ENCODE data around the gene TSEN54. TPM values are rescaled to one million over a fixed set of nuclear protein-coding genes. Genes with fewer than 3 reads are reported as not detected.

TSEN54 gene
- polyA plus RNA-seq, 1 donor (not counting 4 experiments of a cell fraction or from before 2014, with no cell fraction given) = 24.1 TPM

DNA sequence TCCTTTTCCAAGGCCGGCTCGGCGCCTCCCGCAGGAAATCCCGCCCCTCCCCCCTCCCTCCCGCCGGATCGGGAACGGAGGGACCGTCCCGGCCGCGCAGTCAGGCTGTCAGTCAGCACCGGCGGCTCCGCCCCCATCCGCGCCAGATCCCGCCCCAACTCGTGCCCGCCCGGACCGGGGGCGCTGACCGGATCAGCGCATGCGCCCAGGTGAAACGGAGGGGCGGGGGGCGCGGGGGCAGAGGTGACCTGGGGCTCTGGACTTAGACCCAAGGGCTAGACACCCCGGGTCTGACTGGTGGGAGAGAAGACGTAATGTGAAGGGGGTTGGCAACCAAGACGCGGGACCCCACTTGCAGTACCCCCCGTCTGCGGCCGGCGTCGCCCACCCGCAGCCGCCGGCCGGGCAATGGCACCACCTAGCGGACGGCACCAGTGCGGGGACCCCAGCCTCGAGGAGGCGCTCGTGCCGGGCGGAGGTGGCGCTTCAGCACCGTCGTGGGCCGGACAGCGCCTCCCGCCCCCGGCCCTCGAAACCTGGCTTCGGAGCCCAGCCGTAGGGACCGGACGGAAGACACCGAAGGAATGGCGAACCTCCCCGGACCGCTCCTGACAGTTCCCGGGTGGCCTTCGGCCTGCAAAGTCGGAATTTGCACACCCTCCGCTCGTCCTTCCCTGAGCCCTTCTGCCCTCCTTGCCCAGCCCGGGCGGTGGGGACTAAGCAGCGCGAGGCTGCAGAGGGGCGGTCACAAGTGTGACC lies 653 bp upstream of the TSEN54 start, which contains the start of gene CASKIN2:
TSS of gene CASKIN2 (minus strand) at position 42 of the 759 bp plus-strand sequence. CDS start 1,733 bp downstream, outside the sequence.
- peak within 1 kb of the TSS; percentile 76 for H3K9ac ChIP-seq (ENCODE audit: control insufficient read depth, extremely low read depth, insufficient read depth, low read length)
- H3K27me3 ChIP-seq (ENCODE audit: control insufficient read depth, extremely low read depth, insufficient read depth, low read length) = no peaks in the 10 kb centered on the region
- peak within 1 kb of the TSS; percentile 96 for H3K4me2 ChIP-seq (ENCODE audit: control insufficient read depth, extremely low read depth, insufficient read depth, low read depth, low read length)
- DNase-seq (ENCODE audit: low read depth, low spot score) = no peak
- H3K79me2 ChIP-seq (ENCODE audit: control insufficient read depth, insufficient read depth, low read length) = peaks cover 23% of the 10 kb centered on the region
- H3K27ac ChIP-seq (ENCODE audit: control insufficient read depth, insufficient read depth, low read length) = peak within 1 kb of the TSS; percentile 29
- peaks cover 7% of the 10 kb centered on the region for H3K9me1 ChIP-seq (ENCODE audit: control insufficient read depth, extremely low read depth, insufficient read depth, low read length)
- FAIRE-seq = no peak
- dilution Hi-C loops (cut with MboI; ENCODE audit: extremely low pct_ligation_motif_present, low sequenced_read_pairs) = no loop called here
- H3K36me3 ChIP-seq (ENCODE audit: control insufficient read depth in 2 of 2, extremely low read depth in 1 of 2, insufficient read depth in 2 of 2, low read length in 2 of 2) = peaks cover 7 to 21% of the 10 kb centered on the region in 2 experiments
- H3K9me3 ChIP-seq (ENCODE audit: control insufficient read depth, low read depth, low read length) = no peaks in the 10 kb centered on the region
- TF ChIP-seq EZH2 (IDR thresholded peaks at IDR 0.05; ENCODE audit: low read length) = no peak
- TF ChIP-seq, protein P1, sequence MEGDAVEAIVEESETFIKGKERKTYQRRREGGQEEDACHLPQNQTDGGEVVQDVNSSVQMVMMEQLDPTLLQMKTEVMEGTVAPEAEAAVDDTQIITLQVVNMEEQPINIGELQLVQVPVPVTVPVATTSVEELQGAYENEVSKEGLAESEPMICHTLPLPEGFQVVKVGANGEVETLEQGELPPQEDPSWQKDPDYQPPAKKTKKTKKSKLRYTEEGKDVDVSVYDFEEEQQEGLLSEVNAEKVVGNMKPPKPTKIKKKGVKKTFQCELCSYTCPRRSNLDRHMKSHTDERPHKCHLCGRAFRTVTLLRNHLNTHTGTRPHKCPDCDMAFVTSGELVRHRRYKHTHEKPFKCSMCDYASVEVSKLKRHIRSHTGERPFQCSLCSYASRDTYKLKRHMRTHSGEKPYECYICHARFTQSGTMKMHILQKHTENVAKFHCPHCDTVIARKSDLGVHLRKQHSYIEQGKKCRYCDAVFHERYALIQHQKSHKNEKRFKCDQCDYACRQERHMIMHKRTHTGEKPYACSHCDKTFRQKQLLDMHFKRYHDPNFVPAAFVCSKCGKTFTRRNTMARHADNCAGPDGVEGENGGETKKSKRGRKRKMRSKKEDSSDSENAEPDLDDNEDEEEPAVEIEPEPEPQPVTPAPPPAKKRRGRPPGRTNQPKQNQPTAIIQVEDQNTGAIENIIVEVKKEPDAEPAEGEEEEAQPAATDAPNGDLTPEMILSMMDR (optimal IDR thresholded peaks at IDR 0.05 in 1 of 3, IDR thresholded peaks at IDR 0.05 in 1 of 3, conservative IDR thresholded peaks at IDR 0.05 in 1 of 3; ENCODE audit: extremely low read depth in 1 of 3, insufficient read depth in 2 of 3, low read length in 3 of 3) = peak; percentile 82 to 99 (median 96)
- peak within 1 kb of the TSS; percentile 63 to 85 (median 81) for H3K4me3 ChIP-seq (ENCODE audit: control insufficient read depth in 2 of 3, extremely low read depth in 1 of 3, insufficient read depth in 2 of 3, low read depth in 1 of 3, low read length in 3 of 3)
- peaks cover 11% of the 10 kb centered on the region for H4K20me1 ChIP-seq (ENCODE audit: control insufficient read depth, extremely low read depth, insufficient read depth, low read length)
- peak within 1 kb of the TSS; percentile 98 for H2AFZ ChIP-seq (ENCODE audit: control insufficient read depth, low read length)
- H3K4me1 ChIP-seq (ENCODE audit: control insufficient read depth, extremely low read depth, insufficient read depth, low read length) = peaks cover 22% of the 10 kb centered on the region

DNA sequence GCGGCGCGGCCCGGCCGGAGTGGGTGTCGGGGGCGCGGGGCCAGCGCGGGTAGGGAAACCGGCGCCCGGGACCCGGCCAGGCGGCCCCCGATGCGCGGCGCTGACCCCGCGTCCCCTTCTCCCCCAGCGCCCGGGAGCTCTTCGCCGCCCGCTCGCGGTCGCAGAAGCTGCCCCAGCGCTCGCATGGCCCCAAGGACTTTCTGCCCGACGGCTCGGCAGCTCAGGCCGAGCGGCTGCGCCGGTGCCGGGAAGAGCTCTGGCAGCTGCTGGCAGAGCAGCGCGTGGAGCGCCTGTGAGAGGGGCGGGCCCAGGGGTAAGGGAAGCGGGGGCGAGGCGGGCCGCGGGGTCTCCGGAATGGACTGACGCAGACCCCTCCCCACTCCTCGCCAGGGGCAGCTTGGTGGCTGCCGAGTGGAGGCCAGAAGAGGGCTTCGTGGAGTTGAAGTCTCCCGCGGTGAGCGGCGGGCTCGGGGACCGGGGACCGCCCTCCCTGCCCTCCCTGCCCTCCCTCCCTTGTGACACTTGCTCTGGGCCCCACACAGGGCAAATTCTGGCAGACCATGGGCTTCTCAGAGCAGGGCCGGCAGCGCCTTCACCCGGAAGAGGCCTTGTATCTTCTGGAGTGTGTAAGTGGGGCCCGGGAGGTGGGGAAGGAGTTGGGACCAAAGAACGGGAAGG lies 430 bp downstream of the TSEN54 start:
- H3K4me3 ChIP-seq (ENCODE audit: control insufficient read depth in 2 of 3, extremely low read depth in 1 of 3, insufficient read depth in 2 of 3, low read depth in 1 of 3, low read length in 3 of 3) = peak overlapping the region; percentile 74 to 85 (median 80)
- no peaks in the 10 kb centered on the region for H3K9me3 ChIP-seq (ENCODE audit: control insufficient read depth, low read depth, low read length)
- peaks cover 7% of the 10 kb centered on the region for H3K9me1 ChIP-seq (ENCODE audit: control insufficient read depth, extremely low read depth, insufficient read depth, low read length)
- TF ChIP-seq, protein P1 (optimal IDR thresholded peaks at IDR 0.05 in 1 of 3, IDR thresholded peaks at IDR 0.05 in 1 of 3, conservative IDR thresholded peaks at IDR 0.05 in 1 of 3; ENCODE audit: extremely low read depth in 1 of 3, insufficient read depth in 2 of 3, low read length in 3 of 3) = no peak
- no peak for TF ChIP-seq EZH2 (IDR thresholded peaks at IDR 0.05; ENCODE audit: low read length)
- H3K9ac ChIP-seq (ENCODE audit: control insufficient read depth, extremely low read depth, insufficient read depth, low read length) = peak overlapping the region; percentile 63
- dilution Hi-C loops (cut with MboI; ENCODE audit: extremely low pct_ligation_motif_present, low sequenced_read_pairs) = no loop called here
- H2AFZ ChIP-seq (ENCODE audit: control insufficient read depth, low read length) = peak overlapping the region; percentile 70
- peaks cover 11 to 21% of the 10 kb centered on the region in 2 experiments for H3K36me3 ChIP-seq (ENCODE audit: control insufficient read depth in 2 of 2, extremely low read depth in 1 of 2, insufficient read depth in 2 of 2, low read length in 2 of 2)
- no peak for DNase-seq (ENCODE audit: low read depth, low spot score)
- no peak for FAIRE-seq
- H3K4me1 ChIP-seq (ENCODE audit: control insufficient read depth, extremely low read depth, insufficient read depth, low read length) = peaks cover 22% of the 10 kb centered on the region
- H3K27ac ChIP-seq (ENCODE audit: control insufficient read depth, insufficient read depth, low read length) = no peak overlapping the region
- peaks cover 11% of the 10 kb centered on the region for H4K20me1 ChIP-seq (ENCODE audit: control insufficient read depth, extremely low read depth, insufficient read depth, low read length)
- H3K79me2 ChIP-seq (ENCODE audit: control insufficient read depth, insufficient read depth, low read length) = peaks cover 21% of the 10 kb centered on the region
- H3K4me2 ChIP-seq (ENCODE audit: control insufficient read depth, extremely low read depth, insufficient read depth, low read depth, low read length) = peak overlapping the region; percentile 95
- no peaks in the 10 kb centered on the region for H3K27me3 ChIP-seq (ENCODE audit: control insufficient read depth, extremely low read depth, insufficient read depth, low read length)

Measured in keratinocyte (primary cell).